ENCODE results near the gene RPL38.

DNA sequence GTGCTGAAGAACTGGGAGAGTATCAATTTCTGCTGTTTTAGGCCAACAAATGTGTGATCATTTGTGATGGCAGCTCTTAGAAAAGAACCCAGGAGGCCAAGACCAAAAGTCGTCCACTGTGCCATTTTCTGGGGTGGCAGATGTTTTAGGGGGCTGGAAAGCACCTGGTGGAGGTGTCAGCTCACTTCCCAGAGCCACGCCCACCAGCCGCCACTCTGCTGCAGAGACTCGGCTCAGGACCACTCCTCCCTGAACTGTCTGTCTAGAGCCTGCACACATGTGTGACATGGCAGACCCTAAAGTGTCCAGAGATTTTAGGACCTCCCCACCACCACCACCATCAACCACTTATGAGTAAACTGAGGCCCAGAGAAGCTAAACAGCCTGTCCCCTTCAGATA, 23.9 kb upstream of the RPL38 start:
- no peak for TF ChIP-seq CTCF (conservative IDR thresholded peaks at IDR 0.05; ENCODE audit: low read depth, low read length)
- TF ChIP-seq, protein P1, sequence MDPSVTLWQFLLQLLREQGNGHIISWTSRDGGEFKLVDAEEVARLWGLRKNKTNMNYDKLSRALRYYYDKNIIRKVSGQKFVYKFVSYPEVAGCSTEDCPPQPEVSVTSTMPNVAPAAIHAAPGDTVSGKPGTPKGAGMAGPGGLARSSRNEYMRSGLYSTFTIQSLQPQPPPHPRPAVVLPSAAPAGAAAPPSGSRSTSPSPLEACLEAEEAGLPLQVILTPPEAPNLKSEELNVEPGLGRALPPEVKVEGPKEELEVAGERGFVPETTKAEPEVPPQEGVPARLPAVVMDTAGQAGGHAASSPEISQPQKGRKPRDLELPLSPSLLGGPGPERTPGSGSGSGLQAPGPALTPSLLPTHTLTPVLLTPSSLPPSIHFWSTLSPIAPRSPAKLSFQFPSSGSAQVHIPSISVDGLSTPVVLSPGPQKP (IDR thresholded peaks at IDR 0.05; ENCODE audit: borderline replicate concordance, low read depth, low read length): no peak
- TF ChIP-seq, protein P2, sequence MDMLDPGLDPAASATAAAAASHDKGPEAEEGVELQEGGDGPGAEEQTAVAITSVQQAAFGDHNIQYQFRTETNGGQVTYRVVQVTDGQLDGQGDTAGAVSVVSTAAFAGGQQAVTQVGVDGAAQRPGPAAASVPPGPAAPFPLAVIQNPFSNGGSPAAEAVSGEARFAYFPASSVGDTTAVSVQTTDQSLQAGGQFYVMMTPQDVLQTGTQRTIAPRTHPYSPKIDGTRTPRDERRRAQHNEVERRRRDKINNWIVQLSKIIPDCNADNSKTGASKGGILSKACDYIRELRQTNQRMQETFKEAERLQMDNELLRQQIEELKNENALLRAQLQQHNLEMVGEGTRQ (IDR thresholded peaks at IDR 0.05; ENCODE audit: low read depth, low read length): no peak
- TF ChIP-seq POLR2A (IDR thresholded peaks at IDR 0.05; ENCODE audit: low read depth, low read length): no peak
- TF ChIP-seq RCOR1 (IDR thresholded peaks at IDR 0.05; ENCODE audit: insufficient replicate concordance, low read length): no peak
- no peak for TF ChIP-seq SMC3 (IDR thresholded peaks at IDR 0.05; ENCODE audit: low read depth, low read length)
